Myocyte (in vitro differentiated cells): ENCODE results near the gene RBBP8. TPM values are rescaled to one million over a fixed set of nuclear protein-coding genes. Genes with fewer than 3 reads are reported as not detected.
A peak's percentile ranks its signal among the peaks of the same experiment; 100 is the strongest.

Source experiments
- DNase-seq: peaks from one replicate; pipeline ENCODE4 v3.0.0-alpha.2; 2012; ENCODE audit warnings: low read depth
- total RNA-seq: library from RNA; depleted of rRNA; stranded (reverse); fragments of >200 nt; gene quantifications from 2 replicates; pipeline ENCODE4 v1.2.3, GENCODE V29; 2014

RBBP8 gene
- total RNA-seq, 1 donor from 2014 or later: 16.5 TPM

DNA sequence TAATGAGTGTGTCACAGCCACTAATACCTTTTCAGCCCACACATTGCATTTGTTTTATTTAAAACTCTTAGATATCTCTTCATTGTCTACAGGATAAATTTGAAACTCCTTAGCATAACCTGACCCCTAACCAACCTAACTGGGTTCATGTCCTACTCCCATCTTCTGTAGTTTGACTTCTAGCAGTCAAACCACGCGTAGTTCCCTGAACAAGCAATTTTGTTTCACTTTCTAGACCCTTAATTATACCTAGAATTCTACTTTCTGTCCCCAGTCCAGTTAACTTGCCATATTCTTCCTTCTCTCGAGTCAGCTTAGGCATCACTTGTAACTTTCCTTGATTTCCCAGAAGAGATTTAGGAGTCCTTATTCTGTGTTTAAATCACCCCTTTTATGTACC, 55.1 kb downstream of the RBBP8 start:
- no peak for DNase-seq

- no peak for DNase-seq
These were observed 65.2 kb downstream of the RBBP8 start for GRCh38 chr18:22998344-22998743.

GRCh38 chr18:22999212-22999611, 66.1 kb downstream of the RBBP8 start:
- DNase-seq: no peak

DNA sequence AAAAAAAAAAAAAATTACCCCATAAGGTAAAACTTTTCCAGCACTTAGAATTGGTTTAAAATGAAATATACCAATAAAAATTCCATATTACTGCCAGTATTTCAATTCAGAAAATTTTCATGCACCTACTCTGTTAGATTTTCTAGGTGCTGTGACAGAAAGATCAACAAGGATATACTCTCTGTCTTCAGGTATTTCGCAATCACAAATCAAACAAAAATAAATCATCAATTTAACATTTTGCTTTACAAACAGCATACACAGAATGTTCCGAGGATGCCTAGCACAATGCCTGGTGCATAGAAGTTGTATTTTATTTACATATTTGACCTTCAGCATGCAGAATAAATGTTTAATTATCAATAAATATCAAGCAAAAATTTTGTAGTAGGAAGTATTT, 66.5 kb downstream of the RBBP8 start:
- no peak for DNase-seq

GRCh38 chr18:23003289-23003688, 70.2 kb downstream of the RBBP8 start:
- no peak for DNase-seq

- no peak for DNase-seq
These were observed 79.1 kb downstream of the RBBP8 start for GRCh38 chr18:23012249-23012648.

GRCh38 chr18:23020555-23021294, 87.6 kb downstream of the RBBP8 start:
- DNase-seq: no peak

DNA sequence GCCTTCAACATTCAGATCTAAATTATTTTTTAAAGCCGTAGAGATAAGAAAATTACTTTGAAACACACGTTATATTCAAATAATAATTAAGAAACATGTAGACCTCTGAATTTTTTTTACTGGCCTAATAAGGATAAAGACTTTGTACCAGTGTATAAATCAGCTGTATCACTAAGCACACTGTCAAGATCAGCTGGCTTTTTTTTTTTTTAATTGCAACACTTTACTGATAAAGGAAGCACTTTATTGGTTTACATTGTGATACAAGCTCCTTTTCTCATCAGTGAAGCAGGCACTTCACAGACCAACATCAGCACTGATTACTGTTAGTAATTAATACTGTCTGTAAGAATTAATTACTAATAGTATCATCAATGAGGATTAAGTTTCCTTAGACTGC, 88.5 kb downstream of the RBBP8 start:
- no peak for DNase-seq

GRCh38 chr18:23032030-23032582, 99.0 kb downstream of the RBBP8 start:
- DNase-seq: peak; percentile 50

DNA sequence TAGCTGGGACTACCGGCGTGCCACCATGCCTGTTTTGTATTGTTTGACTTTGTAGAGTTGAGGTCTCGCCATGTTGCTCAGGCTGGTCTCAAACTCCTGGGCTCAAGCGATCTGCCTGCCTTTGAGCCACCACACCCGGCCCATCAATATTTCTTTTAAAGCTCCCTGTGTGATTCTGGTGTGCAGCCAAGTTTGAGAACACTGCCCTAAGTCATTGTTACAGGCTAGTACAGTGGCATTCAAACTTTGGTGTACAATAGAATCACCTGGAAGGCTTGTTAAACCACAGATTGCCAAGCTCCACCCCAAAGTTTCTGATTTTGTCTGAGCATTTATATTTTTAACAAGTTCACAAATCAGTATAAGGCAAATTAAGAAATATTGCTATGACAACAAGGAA, 99.9 kb downstream of the RBBP8 start:
- no peak for DNase-seq

DNA sequence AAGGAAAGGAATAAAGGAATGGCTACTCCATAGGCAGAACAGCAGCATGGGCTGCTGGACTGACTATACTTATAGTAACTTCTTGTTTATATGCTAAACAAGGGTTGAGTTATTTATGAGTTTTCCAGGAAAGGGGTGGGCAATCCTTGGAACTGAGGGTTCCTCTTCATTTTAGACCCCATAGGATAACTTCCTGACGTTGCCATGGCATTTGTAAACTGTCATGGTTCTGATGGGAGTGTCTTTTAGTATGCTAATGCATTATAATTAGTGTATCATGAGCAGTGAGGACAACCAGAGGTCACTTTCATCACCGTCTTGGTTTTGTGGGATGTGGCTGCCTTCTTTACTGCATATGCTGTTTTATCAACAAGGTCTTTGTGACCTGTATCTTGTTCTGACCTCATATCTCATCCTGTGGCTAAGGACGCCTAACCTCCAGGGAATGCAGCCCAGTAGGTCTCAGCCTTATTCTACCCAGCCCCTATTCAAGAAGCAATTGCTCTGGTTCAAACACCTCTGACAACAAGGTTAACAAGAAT, 103.6 kb downstream of the RBBP8 start:
- DNase-seq: no peak

DNA sequence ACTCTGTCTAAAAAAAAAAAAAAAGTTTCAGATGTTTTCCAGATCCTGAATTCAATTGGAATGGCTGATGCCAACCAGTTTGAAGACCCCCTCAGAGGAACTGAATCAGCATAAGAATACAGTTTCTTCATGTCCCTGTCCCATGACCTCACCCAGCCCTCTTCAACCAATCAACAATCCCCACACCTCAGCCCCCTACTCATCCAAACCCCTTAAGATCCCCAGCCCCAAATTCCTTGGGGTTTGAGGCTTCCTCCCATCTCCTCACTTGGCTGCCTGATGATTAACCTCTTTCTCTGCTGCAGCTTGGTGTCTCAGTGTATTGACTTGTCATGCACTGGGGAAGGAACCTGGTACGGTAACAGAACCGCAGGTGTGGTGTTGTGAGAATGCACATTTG, 104.5 kb downstream of the RBBP8 start:
- no peak for DNase-seq

GRCh38 chr18:23038712-23039111, 105.6 kb downstream of the RBBP8 start:
- DNase-seq: no peak

GRCh38 chr18:23042133-23042532, 109.0 kb downstream of the RBBP8 start:
- DNase-seq: no peak

DNA sequence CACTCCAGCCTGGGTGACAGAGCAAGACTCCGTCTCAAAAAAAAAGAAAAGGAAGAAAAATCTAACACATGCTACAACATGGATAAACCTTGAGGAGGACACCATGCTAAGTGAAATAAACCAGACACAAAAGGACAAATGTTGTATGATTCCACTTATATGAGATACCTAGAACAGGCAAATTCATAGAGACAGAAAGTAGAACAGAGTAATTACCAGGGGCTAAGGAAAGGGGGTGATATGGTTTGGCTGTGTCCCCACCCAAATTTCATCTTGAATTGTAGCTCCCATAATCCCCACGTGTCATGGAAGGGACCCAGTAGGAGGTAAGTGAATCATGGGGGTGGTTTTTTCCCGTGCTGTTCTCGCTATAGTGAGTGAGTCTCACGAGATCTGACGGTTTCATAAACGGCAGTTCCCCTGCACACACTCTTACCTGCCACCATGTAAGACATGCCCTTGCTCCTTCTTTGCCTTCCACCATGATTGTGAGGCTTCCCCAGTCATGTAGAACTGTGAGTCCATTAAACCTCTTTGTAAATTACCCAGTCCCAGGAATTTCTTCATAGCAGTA, 110.8 kb downstream of the RBBP8 start:
- no peak for DNase-seq

- DNase-seq: no peak
These were observed 116.7 kb downstream of the RBBP8 start for GRCh38 chr18:23049698-23050373.

- peak; percentile 59 for DNase-seq
These were observed 120.8 kb downstream of the RBBP8 start for GRCh38 chr18:23053776-23054457.

DNA sequence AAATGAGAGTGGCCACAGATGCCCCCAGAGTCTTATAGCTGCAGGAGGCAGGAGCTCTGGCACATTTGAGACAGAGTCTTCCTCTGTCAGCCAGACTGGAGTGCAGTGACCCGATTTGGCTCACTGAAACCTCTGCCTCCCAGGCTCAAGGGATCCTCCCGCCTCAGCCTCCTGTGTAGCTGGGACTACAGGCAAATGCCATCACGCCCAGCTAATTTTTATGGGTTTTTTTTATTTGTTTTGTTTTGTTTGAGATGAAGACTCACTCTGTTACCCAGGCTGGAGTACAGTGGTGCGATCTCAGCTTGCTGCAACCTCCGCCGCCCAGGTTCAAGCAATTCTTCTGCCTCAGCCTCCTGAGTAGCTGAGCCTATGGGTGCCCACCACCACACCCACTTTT, 121.4 kb downstream of the RBBP8 start:
- DNase-seq: no peak

DNA sequence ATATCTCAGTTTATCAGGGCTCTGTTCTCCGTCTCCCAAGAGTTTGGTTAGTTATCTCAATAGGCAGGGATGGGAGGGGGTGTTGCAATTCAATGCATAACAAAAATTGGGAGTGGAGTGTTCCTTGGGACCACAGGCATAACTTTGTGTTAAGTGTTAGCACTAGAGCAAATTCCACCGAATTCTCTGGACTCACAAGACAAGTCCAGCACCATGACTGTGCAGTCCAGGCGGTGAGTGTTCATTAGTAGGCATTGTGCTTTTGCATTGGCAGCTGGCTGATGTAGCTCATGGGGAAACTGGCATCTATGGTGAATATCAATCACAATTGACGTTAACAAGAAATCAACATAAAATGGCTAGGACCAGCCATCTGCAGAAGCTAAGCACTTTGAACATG, 123.2 kb downstream of the RBBP8 start:
- no peak for DNase-seq

DNA sequence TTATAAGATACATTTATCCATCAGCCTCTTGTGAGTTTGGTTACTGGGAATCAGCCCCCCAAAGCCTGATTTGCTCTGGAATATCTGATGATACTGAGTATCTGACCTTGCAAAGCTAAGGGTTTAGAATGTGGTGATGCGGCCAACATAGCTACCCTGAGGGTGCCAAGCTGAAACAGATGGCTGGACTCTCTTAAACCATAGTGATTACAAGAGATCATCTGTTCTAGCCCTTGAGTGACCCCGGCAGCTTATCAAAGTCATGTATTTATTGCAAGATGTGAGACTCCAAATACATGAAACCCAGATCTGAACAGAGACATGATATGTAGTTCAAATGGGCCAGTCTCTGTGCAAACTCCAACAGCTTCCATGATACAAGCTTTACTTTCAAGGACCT, 124.0 kb downstream of the RBBP8 start:
- no peak for DNase-seq

GRCh38 chr18:23058746-23059415, 125.8 kb downstream of the RBBP8 start:
- DNase-seq: peak; percentile 29
